ENCODE results near the gene CCDC28B.
A peak's percentile ranks its signal among the peaks of the same experiment; 100 is the strongest.

CCDC28B gene

DNA sequence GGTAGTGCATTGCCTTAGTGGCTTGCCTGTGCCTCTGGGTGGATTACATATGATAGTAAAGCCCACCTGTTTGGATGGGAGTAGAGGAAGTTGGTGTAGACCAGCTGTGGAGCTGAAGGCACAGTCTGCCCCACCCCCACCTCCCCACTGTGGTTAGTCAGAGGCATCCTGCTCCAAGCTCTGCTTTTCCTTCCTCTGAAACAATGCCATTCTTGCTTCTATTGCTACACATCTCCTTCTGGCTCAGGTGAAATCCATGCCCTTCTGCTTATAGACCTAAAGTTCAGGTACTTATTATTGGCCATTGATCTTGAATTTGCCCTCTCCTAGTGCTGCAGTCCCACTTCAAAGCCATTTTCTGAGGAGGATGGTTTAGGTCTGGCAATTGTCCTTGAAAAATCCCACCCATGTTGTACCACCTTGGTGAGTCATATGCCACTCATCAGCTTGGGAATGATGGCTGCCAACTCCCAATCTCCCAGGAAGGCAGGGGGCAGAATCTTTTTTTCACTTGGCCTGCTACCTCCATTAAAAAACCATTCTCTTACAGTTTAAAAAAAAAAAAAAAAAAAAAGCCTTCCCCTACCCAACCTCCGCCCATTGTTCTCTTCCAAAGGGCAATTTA is 27.7 kb upstream of the CCDC28B start:
- peak; percentile 24 to 62 for DNase-seq (ENCODE audit: low read depth in 2 of 2)
- TF ChIP-seq, protein P1, sequence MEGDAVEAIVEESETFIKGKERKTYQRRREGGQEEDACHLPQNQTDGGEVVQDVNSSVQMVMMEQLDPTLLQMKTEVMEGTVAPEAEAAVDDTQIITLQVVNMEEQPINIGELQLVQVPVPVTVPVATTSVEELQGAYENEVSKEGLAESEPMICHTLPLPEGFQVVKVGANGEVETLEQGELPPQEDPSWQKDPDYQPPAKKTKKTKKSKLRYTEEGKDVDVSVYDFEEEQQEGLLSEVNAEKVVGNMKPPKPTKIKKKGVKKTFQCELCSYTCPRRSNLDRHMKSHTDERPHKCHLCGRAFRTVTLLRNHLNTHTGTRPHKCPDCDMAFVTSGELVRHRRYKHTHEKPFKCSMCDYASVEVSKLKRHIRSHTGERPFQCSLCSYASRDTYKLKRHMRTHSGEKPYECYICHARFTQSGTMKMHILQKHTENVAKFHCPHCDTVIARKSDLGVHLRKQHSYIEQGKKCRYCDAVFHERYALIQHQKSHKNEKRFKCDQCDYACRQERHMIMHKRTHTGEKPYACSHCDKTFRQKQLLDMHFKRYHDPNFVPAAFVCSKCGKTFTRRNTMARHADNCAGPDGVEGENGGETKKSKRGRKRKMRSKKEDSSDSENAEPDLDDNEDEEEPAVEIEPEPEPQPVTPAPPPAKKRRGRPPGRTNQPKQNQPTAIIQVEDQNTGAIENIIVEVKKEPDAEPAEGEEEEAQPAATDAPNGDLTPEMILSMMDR (IDR thresholded peaks at IDR 0.05; ENCODE audit: low read depth, low read length), result no peak

DNA sequence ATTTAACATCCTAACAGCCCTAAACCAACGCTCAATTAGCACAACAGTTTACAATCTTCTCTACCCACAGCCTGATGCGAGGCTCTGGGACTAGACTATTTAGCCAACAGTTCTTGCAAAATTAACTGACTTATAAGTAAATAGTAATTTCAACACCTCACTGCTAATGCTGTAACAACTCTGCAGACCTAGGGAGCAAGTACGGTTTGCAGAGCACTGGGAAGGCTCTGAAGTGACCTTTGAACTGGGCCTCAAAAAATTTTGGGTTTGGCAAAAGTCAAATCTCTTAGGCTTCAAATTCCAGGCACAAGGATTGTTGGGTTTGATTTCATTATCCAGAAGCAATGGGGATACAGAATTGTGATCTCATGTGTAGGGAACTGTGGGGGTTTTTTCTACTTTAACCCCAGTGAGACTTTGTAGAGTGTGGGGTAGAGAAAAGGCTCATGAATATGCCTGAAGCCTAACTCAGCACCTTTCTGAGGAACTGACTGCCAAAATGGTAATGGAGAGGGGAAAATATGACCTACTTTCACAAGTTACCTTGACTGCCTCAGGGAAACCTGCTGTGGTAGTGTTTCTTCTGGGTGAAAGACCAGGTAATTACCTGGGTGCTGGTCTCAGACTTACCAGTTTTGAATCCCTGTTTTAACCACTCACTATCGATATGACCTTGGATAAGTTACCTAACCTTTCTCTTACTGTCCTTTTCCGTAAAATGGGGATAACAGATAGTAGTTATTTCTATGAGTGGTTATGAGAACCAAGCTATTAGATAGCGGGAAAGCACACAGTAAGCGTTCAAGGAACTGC is 21.8 kb upstream of the CCDC28B start:
- no peak overlapping the region for H3K4me3 ChIP-seq (replicated peaks in 1 of 2; ENCODE audit: low read depth in 2 of 2, low read length in 2 of 2)
- DNase-seq (ENCODE audit: low read depth in 2 of 2), result no peak
- TF ChIP-seq, protein P1 (IDR thresholded peaks at IDR 0.05; ENCODE audit: low read depth, low read length), result no peak

More for the DNA sequence above, 27.7 kb upstream of the CCDC28B start:
- H3K4me3 ChIP-seq (replicated peaks in 1 of 2; ENCODE audit: low read depth in 2 of 2, low read length in 2 of 2), result no peak overlapping the region

DNA sequence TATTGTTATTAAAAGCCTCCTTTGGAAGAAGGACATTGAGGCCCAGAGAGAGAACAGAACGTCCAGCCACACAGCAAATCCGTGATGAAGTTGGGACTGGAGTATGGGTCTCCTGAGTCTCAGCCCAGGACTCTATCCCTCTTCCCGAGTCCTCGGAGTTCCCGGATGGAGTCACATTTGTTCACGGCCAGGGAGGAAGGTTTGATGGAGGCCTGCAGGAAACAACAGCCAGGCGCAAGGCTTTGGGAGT is 21.3 kb upstream of the CCDC28B start:
- TF ChIP-seq, protein P1 (IDR thresholded peaks at IDR 0.05; ENCODE audit: low read depth, low read length), result no peak
- no peak for DNase-seq (ENCODE audit: low read depth in 2 of 2)
- H3K4me3 ChIP-seq (replicated peaks in 1 of 2; ENCODE audit: low read depth in 2 of 2, low read length in 2 of 2), result peak overlapping the region; percentile 26 to 76

DNA sequence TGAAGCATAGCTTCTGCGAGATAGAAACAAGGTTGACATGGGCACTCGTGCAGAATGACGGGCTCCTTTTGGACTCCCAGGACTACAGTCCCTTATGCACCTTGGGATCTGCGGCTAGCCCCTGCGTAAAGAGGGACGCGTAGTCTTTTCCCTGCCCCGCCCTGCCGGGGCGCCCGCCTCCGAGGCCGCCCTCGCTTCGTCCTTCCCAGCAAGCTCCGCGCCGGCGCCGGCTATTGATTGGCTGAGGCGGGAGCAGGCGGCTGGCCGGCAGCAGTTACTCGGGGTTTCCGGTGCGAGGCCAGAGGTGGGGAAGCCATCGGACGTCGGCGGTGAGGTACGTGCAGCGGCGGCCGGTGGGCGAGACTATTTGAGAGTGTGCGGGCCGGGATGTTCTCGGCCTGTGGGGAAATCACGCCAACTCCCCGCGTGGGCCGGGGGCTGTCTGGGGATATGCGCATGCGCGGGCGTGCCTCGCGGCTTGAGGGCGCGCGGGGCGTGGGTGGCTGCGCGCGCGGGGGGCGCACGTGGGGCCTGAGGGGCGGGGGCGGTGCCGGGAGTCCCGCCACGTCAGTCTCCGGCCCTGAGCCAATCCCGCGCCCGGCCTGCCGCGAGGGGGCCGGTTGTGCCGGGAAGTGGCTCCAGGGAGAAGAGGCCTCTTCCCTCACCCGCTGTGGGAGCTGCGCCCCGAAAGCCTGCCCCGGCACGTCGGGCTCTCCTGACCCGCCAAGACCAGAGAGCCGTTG is 20.8 kb upstream of the CCDC28B start, which contains the start of gene TXLNA:
Gene TXLNA (plus strand): TSS at position 233 of the 743 bp plus-strand sequence. CDS start 671 bp downstream, outside the sequence.
- TF ChIP-seq, protein P1 (IDR thresholded peaks at IDR 0.05; ENCODE audit: low read depth, low read length), result no peak
- peak within 1 kb of the TSS; percentile 67 to 76 for H3K4me3 ChIP-seq (replicated peaks in 1 of 2; ENCODE audit: low read depth in 2 of 2, low read length in 2 of 2)

DNA sequence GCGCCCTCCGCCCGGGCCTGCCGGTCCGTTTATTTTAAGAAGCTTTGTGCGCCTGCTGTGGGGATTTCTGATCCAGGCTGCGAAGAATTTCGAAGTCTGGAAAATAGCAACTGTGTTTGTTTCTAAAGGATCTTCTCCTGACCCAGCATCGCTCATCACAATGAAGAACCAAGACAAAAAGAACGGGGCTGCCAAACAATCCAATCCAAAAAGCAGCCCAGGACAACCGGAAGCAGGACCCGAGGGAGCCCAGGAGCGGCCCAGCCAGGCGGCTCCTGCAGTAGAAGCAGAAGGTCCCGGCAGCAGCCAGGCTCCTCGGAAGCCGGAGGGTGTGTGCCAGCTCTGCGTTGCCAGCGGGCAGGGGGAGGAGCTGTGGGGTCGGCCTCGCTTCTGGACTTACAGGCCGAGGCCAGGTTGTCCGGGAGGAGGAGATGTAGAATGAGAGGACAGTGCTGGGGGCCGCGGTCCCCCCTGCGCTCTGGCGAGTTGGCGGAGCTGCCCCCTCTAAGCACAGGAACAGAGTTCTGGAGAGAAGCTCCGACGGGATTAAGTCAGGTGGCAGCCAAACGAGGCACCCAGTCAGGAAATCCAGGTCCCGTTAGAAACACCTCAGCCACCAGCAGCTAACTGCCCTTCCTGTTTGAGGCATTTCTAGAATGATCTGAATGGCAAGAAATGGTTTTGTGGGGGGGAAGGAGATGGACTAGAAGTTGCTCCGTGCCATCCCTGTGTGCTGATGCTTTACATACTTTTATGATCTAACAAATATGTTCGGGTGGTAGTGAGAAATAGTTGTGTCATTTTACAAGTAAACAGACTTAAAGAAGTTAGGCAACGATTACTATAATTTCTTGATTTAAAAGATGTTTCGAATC is 20.0 kb upstream of the CCDC28B start:
- peak overlapping the region; percentile 67 to 76 for H3K4me3 ChIP-seq (replicated peaks in 1 of 2; ENCODE audit: low read depth in 2 of 2, low read length in 2 of 2)
- DNase-seq (ENCODE audit: low read depth in 2 of 2), result peak; percentile 52 to 73
- TF ChIP-seq, protein P1 (IDR thresholded peaks at IDR 0.05; ENCODE audit: low read depth, low read length), result no peak

More for the DNA sequence above, 20.8 kb upstream of the CCDC28B start, which contains the start of gene TXLNA:
- DNase-seq (ENCODE audit: low read depth in 2 of 2), result peak; percentile 93 to 96

DNA sequence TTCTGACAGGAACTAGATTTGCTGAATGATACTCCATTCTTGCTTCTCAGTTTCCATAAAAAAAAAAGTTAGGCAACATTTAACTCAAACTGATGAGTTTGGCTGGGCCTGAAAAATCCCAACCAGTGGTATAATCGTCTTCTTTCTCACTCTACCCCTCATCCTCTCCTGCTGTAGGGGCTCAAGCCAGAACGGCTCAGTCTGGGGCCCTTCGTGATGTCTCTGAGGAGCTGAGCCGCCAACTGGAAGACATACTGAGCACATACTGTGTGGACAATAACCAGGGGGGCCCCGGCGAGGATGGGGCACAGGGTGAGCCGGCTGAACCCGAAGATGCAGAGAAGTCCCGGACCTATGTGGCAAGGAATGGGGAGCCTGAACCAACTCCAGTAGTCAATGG is 19.3 kb upstream of the CCDC28B start:
- DNase-seq (ENCODE audit: low read depth in 2 of 2), result no peak
- TF ChIP-seq, protein P1 (IDR thresholded peaks at IDR 0.05; ENCODE audit: low read depth, low read length), result no peak
- H3K4me3 ChIP-seq (replicated peaks in 1 of 2; ENCODE audit: low read depth in 2 of 2, low read length in 2 of 2), result peak overlapping the region; percentile 67 to 76
